AG08396 (cell line): ENCODE data around the gene FAM120B.

ENCODE experiments used
- DNase-seq: peaks from one replicate; pipeline ENCODE4 v3.0.0; 2012; ENCODE audit warnings: low spot score, mixed read lengths

Gene FAM120B

DNA sequence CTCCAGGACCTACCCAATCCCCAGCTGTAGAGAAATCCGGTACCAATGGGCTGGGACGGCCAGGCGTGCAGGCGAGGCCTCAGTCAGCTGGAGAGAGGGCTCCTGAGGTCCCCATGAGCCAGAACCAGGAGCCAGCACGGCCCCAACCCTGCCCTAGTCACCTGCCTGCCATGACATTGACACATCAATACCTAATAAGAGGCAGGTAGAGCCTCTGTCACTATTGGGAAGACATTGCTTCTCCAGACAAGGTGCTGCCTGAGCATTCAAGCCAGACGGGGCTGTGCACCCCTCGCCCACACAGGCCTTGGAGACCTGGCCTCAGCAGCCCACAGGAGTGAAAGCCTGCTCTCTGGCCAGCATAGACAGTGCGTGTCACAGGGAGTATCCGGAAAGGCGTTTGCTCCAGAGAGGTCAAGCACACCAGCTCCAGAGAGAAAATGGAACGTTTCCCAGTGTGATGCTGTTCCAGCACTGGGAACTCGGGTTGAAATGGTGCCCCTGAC lies 19.1 kb upstream of the FAM120B start:
- no peak for DNase-seq

DNA sequence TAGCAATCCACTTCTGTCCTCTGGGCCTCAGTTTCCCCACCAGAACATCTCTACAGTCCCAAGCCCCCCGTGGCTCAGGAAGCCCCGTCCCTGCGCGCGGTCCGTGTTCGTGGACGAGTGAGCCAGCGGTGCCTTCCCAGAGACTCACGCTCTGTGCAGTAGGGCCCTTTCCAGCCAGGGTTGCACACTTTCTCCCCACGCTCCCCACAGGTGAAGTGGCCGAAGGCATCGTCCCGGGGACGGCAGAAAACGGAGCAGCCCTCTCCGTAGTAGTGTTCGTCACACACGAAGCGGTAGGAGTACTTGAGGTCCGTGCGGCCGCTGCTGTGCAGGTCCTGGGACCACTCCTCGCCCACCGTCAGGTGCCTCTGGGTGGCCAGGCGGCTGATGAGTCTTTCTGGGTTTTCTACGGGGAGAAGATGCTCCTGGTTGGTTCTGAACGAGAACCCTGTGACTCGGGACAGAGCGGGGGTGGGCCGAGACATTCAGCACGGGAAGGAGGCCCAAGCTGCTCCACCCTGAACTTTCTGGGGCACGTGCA lies 18.4 kb upstream of the FAM120B start:
- no peak for DNase-seq

GRCh38 chr6:170288852-170289179 lies 17.7 kb upstream of the FAM120B start:
- DNase-seq, result no peak

- DNase-seq, result no peak
Observed at GRCh38 chr6:170289180-170289931, 17.2 kb upstream of the FAM120B start.

GRCh38 chr6:170289951-170290295 lies 16.6 kb upstream of the FAM120B start:
- no peak for DNase-seq

GRCh38 chr6:170290296-170291128 lies 16.0 kb upstream of the FAM120B start, which contains the start of gene DLL1:
DLL1 (minus strand) TSS chr6:170291078; CDS start chr6:170290139, 939 bp downstream.
- peak; percentile 64 for DNase-seq

- DNase-seq, result no peak
Observed at GRCh38 chr6:170291271-170292110, 15.1 kb upstream of the FAM120B start.

DNA sequence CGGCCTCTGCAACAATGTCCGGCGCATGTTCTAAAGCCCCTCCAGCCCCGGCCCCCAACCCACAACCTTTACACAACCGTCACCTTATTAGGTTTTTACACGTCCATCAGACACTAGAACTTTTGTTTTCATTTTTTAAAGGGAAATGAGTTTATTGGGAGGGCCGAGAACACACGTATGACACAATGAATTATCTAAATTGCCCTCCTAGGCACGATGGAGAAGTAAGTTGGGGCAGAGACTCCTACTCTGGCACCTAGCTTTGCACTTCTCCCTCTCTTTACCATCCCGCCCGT lies 14.5 kb upstream of the FAM120B start:
- no peak for DNase-seq

DNA sequence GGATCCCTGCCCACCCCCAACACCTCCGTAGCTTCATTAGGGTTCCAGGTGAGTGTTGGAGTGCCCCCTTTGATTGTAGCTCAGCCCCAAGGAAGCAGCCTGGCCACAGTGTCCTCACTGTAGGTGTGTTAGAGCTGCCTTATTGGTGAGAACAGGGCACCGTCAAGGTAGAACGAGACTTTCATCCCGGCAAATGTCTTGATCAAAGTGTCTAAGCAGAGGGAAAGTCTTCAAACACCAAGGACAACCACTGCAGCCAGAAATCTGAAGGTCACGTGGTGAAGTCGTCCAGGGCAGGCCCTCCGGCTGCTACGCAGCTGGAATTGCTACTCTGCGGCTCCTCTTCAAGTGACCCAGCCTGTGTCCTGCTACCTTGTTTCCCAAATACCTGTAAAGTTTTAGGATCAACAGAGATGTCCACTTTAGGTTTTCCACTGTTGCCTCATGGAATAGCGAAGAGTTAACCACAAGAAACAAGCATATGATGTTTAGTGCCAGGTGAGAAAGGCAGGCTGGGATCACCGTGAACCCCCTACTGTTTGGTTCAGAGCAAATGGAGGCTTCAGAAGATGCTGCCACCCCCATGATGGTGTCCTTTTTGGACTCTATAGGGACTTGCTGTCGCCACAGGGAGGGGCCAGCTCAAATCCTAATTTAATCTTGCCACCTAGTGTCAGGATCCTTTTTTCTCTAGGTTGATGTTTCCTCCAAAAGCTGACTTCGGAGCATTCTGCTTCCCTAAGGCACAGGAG lies 14.0 kb upstream of the FAM120B start:
- DNase-seq, result peak; percentile 55

- no peak for DNase-seq
Observed at GRCh38 chr6:170293341-170294231, 13.0 kb upstream of the FAM120B start.

GRCh38 chr6:170294298-170294730 lies 12.2 kb upstream of the FAM120B start:
- no peak for DNase-seq

DNA sequence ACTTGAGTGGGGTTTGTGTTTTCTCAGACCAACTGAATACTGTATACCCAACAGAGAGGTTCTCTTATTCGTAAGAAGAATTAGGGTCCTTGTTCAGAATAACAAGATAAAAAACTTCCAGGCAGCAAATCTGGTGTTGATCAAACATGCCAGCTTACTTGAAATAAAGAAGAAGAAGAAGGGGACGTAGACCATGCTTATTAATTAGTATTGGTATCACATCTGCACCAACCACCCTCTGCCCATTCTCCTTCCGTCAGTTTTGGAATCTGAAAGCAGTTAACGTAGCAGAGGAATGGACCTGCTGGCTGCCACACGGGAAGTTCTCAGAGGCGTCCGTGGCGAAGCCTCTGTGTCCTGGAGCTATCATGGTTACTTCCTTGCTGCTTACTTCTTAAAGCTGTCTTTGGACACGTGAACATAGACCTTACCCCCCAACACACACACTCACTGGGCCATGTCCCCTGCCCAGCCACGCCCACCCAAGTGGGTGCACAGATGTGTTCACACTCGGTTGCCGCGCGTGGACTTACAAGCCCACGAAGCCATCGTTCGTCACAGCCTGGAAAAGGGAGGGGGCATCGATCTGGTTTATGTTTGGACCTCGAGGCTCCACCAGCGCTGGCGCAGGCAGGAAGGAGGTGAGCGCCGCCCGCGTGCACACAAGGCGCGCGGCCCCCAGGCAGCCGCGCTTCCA lies 11.6 kb upstream of the FAM120B start:
- DNase-seq, result no peak

DNA sequence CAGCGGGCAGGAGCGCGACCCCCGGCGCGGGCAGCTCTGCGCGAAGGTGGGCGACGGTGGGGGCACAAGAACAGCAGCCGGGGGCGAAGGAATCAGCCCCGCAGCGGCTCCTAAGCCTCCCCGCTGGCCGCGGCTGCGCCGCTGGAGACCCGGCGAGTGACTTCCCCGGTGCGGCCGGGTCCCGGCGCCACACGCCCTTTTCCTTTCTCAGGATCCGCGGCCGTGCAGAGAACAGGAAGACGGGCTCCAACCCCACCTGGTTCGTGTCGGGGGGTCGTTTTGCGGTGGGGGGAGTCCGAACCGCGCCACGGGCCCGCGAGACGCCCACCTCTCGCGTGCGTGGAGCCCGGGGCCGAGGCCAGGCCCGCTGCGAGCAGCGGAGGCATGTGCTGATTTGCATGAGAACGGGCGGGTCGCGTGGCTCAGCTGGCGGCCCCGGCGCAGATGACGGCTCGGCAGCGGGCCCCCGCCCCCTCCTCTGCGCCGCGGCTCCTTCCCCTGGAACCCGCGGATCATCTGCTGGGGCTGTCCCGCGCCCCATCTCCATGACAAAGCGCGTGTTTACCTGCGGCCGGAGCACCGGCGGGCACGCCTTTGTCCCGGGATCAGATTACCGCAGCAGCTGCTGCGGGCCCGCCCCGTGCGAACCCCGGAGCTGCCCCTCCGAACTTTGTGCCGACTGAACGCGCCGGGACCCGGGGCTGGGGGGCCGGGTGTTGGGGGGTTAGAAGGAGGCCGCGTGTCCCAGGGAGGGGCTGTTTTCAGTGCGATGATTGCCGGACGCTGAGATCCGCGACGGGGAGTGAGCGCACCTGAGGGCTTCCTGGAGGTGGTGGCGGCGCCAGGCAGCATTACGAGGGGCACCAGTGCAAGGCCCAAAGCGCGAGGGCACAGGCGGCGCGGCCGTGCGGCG lies 10.8 kb upstream of the FAM120B start:
- peak; percentile 61 for DNase-seq

GRCh38 chr6:170296423-170296745 lies 10.2 kb upstream of the FAM120B start:
- no peak for DNase-seq

- DNase-seq, result no peak
Observed at GRCh38 chr6:170296746-170297575, 9.6 kb upstream of the FAM120B start.

- no peak for DNase-seq
Observed at GRCh38 chr6:170297576-170298330, 8.8 kb upstream of the FAM120B start.

GRCh38 chr6:170298688-170299087 lies 7.9 kb upstream of the FAM120B start:
- no peak for DNase-seq
